ENCODE measurements around the gene MFSD1. TPM values are rescaled to one million over a fixed set of nuclear protein-coding genes. Genes with fewer than 3 reads are reported as not detected.

MFSD1 gene
- total and polyA plus RNA-seq, 2 of the 13 experiments (the other 11 are each of a cell fraction or from before 2014, with no cell fraction given), result 17.3 to 37.9 TPM

GRCh38 chr3:158768881-158769543 is 32.8 kb upstream of the MFSD1 start (continued):
- no peak for TF ChIP-seq AKNA (CRISPR knock-in tag; IDR thresholded peaks at IDR 0.05; ENCODE audit: borderline replicate concordance)
- TF ChIP-seq SOX6 (IDR thresholded peaks at IDR 0.05), result no peak
- peak; percentile 61; the same call in 1 of the 2 replicates for TF ChIP-seq SOX6 (CRISPR knock-in tag; IDR thresholded peaks at IDR 0.05)
- TF ChIP-seq EED (CRISPR knock-in tag; IDR thresholded peaks at IDR 0.05), result no peak
- TF ChIP-seq TBX3 (IDR thresholded peaks at IDR 0.05; ENCODE audit: borderline replicate concordance), result no peak
- no peak for TF ChIP-seq HNF1B (CRISPR knock-in tag; IDR thresholded peaks at IDR 0.05)
- no peak for TF ChIP-seq NR3C1 (CRISPR knock-in tag; IDR thresholded peaks at IDR 0.05)
- peak; percentile 61 for TF ChIP-seq BCL6 (CRISPR knock-in tag; IDR thresholded peaks at IDR 0.05)
- no peak for TF ChIP-seq NFRKB (IDR thresholded peaks at IDR 0.05)
- no peak for TF ChIP-seq POLR2AphosphoS2 (IDR thresholded peaks at IDR 0.05; ENCODE audit: low read depth, low read length)
- TF ChIP-seq RNF219 (CRISPR knock-in tag; IDR thresholded peaks at IDR 0.05), result no peak
- TF ChIP-seq ZNF124 (CRISPR knock-in tag; IDR thresholded peaks at IDR 0.05), result 0 out of 2 replicates have a peak, but pooled peaks have one; percentile 32
- TF ChIP-seq CTCF (CRISPR knock-in tag; IDR thresholded peaks at IDR 0.05), result no peak
- TF ChIP-seq NFKBIZ (CRISPR knock-in tag; IDR thresholded peaks at IDR 0.05), result no peak
- no peak for TF ChIP-seq NFIC (IDR thresholded peaks at IDR 0.05; ENCODE audit: low read length)

Data from HepG2 (cell line).